GM19468 (cell line): ENCODE data around the gene SEPTIN3.

Experiments
- ATAC-seq: cut with Tn5 transposase; IDR thresholded peaks from one replicate; pipeline ENCODE4 v1.9.1; 2021; ENCODE audit warnings: mild to moderate bottlenecking, moderate library complexity, moderate number of reproducible peaks; ENCODE audit not compliant: unreplicated experiment; ENCODE audit errors: extremely low read depth

Gene SEPTIN3

DNA sequence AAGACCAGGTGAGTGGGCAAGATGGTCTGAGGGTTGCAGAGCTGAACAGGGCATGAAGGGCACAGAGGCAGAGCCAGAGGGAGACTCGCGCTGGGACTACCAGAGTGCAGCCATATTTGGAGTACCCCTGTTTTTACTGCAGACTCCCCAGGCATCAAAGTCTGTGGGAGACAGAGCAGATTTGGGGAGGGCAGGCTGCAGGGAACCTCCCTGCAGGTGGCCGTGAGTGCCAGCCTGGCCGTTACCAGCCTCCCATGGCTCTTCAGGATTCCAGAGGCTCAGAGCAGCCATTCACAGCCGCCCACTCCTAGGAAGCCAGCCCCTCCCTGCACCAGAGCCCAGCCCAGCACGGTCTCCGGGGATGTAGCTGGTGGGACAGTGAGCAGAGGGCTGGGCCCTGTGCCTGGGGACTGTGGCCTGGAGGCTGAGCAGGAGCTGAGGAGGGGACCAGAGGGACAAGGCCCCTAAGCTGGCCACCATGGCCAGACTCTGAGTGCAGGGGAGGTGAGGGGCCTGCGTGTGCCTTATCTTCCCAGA is at the start of gene SEPTIN3:
SEPTIN3 (plus strand) TSS at position 334 of the 537 bp plus-strand sequence. CDS start 2,050 bp downstream, outside the sequence.
- ATAC-seq = no peak

- no peak for ATAC-seq
Measured at GRCh38 chr22:41920271-41920976, 48.8 kb upstream of the SEPTIN3 start.

DNA sequence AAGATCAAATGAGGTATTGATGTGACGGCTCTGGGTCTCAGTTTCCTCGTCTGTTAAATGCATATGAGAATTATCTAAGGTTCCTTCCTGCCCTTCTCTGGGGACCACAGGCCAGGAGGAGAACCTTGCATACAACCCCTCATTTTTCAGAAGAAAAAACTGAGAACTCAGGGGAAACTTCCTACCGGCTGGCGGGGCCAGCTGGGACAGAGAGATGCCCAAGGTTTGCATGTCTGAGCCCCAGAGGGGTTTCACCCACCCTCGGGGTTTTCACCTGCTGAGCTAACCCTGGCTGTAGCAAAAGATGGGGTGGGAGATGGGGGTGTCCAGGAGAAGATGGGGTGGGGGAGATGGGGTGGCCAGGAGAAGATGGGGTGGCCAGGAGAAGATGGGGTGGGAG is 46.9 kb upstream of the SEPTIN3 start:
- ATAC-seq = no peak

- no peak for ATAC-seq
Measured at GRCh38 chr22:41922940-41923594, 46.2 kb upstream of the SEPTIN3 start.

GRCh38 chr22:41923595-41924276 is 45.5 kb upstream of the SEPTIN3 start:
- no peak for ATAC-seq

GRCh38 chr22:41925783-41926460 is 43.3 kb upstream of the SEPTIN3 start:
- ATAC-seq = no peak

DNA sequence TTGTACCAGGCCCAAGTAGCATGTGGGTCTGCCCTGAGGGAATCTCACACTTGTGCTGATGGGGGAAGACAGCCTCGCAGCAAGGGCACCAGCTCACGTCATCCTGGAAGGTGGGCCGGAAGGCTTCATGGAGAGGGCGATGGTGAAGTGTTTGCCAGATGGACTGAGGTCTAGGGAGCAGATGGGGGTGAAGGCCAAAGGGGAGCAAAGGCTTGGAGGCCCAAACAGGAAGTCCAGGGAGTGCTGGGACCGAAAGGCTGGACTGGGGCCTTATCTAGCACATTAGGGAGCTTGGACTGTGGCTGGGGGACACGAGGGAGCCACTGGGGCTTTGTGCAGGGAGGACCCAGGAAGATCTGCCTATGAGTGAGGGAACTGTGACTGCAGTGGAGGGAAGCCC is 41.4 kb upstream of the SEPTIN3 start:
- no peak for ATAC-seq

GRCh38 chr22:41928593-41929417 is 40.4 kb upstream of the SEPTIN3 start:
- ATAC-seq = no peak

DNA sequence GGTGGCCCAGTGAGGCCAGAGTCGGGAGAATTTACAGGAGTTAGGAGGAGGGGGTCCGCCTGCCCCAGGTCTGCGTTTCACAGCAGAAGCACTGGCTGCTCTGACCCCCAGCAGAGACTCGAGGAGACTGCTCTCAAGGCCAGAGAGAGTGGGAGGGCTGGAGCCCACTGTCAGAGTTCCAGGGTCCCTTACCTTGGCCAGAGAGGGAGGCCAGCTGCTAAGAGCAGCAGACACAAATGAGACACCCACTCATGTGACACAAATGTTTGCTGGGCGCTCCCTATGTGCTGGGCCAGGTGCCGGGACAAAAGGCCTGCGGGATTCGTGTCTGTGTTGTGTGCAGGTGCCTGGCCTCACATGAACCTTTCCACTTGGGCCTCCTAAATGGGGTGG is 39.8 kb upstream of the SEPTIN3 start:
- no peak for ATAC-seq

DNA sequence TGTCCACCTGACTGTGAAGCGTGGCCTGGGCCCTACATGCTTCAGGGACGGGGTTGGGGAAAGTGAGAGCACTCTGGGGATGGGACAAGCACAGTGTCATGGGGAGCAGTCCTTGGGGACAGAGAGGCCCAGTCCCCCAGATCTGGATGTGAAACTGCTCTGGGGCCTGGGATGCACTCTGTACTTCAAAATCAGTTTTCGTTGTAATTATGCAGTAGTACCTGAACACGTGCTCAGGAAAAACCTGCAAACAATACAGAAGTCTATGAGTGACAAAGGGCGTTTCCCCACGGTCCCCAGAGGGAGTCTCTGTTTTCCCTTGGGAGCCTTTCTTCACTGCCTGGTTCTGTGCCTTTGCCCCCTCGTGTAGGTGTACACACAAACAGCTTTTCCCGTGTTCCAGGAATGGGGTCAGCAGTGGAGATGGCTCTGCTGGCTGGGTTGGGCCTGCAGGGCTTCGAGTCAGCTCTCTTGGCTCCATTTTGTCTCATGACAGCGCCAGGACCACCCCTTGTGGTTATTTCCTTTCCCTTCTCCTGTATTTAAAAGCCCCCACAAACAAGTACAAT is 37.5 kb upstream of the SEPTIN3 start:
- no peak for ATAC-seq

GRCh38 chr22:41932353-41932752 is 36.9 kb upstream of the SEPTIN3 start:
- ATAC-seq = no peak

DNA sequence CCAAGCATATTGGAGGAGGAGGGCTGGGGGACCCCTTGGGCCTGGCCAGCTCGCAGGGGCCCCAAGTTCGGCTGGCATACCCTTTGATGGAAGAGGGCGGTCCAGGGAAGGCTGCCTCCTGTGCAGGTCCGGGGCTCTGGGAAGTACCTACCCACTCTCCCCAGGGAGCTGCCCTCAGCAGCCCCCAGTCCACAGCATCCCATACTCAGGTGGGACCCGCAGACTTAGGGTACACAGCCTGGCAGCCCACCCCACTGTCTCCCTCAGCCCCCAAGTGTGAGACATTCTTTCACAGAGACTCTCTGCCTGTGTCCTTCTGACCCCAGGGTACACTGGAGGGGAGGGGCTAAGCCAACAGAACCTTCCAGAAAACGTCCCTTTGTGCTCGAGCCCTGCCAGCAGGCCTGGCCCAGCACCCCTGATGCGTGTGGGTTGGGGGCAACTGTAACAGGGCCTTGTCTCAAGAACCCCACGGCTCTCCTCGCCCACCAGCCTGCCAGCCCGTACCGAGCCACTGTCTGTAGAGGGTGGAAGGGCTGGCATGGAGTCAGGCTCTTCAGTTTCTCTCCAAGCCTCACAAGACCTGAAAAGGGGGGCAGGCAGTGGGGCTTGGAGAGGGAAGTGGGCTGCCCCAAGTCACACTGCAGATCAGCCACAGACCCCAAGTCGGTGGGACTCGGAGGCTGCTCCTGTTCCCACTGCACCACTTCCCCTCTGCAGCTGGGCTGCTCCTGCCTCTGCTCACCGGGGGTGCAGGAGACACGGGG is 35.6 kb upstream of the SEPTIN3 start:
- no peak for ATAC-seq

DNA sequence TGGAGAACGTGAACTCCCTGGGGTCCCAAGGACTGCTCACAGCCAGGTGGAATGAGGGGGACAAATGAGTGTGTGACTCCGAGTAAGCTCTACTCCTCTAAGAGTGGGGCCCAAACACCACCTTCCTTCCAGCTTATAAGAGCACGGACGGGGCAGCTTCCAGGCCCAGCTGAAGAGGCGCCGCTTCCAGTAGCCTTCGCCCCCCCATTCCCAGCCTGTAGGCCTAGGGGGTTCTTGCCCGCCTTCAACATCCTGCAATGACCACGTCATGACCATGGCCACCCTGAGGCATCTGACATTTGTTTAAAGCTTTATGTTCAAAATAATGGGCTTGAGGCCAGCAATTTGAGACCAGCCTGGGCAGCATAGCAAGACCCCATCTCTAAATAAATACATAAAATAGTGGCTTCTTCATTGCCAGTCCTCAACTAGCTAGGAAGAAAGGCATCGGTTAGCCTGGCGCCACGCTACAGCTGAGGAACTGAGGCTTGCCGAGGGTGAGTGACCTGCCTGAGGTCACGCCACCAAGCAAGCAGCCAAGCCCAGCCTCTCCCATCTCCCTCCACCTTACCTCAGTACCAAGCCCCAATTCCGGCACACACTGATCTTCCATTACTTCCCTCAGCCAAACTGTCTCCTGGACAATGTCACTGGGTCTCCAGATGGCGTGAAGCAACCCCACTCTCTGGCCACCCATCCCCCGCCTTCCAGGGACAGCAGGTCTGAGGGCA is 34.8 kb upstream of the SEPTIN3 start:
- no peak for ATAC-seq

DNA sequence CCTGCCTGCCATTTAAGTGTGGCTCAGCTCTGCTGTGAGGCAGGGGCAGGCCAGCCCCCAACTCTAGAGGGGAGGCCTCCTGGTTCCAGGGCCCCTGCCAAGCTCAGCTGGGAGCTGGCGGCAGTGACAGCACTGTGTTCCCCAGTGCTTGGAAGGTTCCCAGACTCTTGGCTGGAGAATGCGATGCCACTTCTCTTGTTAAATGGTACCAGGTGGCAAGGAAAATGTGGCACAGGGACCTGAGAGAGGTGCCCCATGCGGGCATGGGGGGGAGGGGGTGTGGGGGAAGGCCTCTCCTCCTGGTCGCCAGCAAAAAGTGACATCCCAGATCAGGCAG is 34.3 kb upstream of the SEPTIN3 start:
- ATAC-seq = no peak

GRCh38 chr22:41935509-41935908 is 33.7 kb upstream of the SEPTIN3 start:
- ATAC-seq = no peak

DNA sequence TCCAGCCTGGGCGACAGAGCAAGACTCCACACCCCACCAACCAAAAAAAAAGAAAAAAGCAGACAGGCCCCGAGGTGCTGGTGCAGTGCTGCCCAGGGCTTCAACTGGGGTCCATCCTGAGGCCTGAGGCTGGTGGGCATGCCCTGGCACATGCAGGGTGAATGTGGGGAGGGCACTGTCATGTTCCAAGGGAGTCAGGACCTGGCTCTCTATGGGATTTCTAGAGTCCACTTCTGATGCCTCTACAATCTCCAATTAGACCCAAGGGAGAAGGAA is 32.4 kb upstream of the SEPTIN3 start:
- ATAC-seq = no peak

GRCh38 chr22:41939981-41940831 is 29.0 kb upstream of the SEPTIN3 start:
- ATAC-seq = no peak
